ENCODE measurements around the gene TMEM25. TPM values are rescaled to one million over a fixed set of nuclear protein-coding genes. Genes with fewer than 3 reads are reported as not detected.

TMEM25 gene
- polyA plus RNA-seq, 1 donor from 2014 or later: 11.2 TPM

Other genes starting within 250 kb of the TMEM25 start
- gene CD3E, start 226.5 kb upstream of the TMEM25 start, polyA plus RNA-seq: 31.4 TPM
- 31.6 TPM for gene CD3D, start 188.5 kb upstream of the TMEM25 start, polyA plus RNA-seq
- gene CD3G, start 186.8 kb upstream of the TMEM25 start, polyA plus RNA-seq: 12.9 TPM
- gene UBE4A, start 171.6 kb upstream of the TMEM25 start, polyA plus RNA-seq: 18.3 TPM
- gene ATP5MG, start 129.6 kb upstream of the TMEM25 start, polyA plus RNA-seq: 547 TPM
- 23.6 TPM for gene KMT2A, start 94.7 kb upstream of the TMEM25 start, polyA plus RNA-seq
- 0.55 TPM for gene TTC36, start 3.7 kb upstream of the TMEM25 start, polyA plus RNA-seq
- 6.2 TPM for gene IFT46, start 34.7 kb downstream of the TMEM25 start, polyA plus RNA-seq
- 97.5 TPM for gene ARCN1, start 41.2 kb downstream of the TMEM25 start, polyA plus RNA-seq
- gene PHLDB1, start 76.4 kb downstream of the TMEM25 start, polyA plus RNA-seq: not detected
- not detected for gene TREH, start 148.5 kb downstream of the TMEM25 start, polyA plus RNA-seq

Measured in IgD-negative memory B cell (primary cell).